HEK293 (cell line): ENCODE measurements around the gene SYNJ2.

Experiments
- FEZF1 ChIP-seq: fragments of 450-650 bp; formaldehyde crosslinking; IDR thresholded peaks from 2 replicates; pipeline ENCODE4 v1.5.1; 2016; ENCODE audit warnings: missing biosample characterization, missing genetic modification characterization
- GLI2 ChIP-seq: fragments of 450-650 bp; formaldehyde crosslinking; IDR thresholded peaks from 2 replicates; pipeline ENCODE4; 2017; ENCODE audit warnings: missing biosample characterization, missing genetic modification characterization, low read depth, borderline replicate concordance
- GLIS1 ChIP-seq: fragments of 450-650 bp; formaldehyde crosslinking; IDR thresholded peaks from 2 replicates; pipeline ENCODE4 v1.5.1; 2016; ENCODE audit warnings: missing biosample characterization, missing genetic modification characterization
- KLF1 ChIP-seq: fragments of 450-650 bp; formaldehyde crosslinking; IDR thresholded peaks from 2 replicates; pipeline ENCODE4 v1.5.1; 2016; ENCODE audit warnings: missing biosample characterization, missing genetic modification characterization
- KLF9 ChIP-seq: fragments of 450-650 bp; formaldehyde crosslinking; IDR thresholded peaks from 2 replicates; pipeline ENCODE4 v1.5.1; 2016; ENCODE audit warnings: missing biosample characterization, missing genetic modification characterization, low read depth
- ZBTB7A ChIP-seq: fragments of 450-650 bp; formaldehyde crosslinking; IDR thresholded peaks from 2 replicates; pipeline ENCODE4 v1.5.1; 2016; ENCODE audit warnings: low read depth, missing biosample characterization, missing genetic modification characterization
- ZBTB8A ChIP-seq: fragments of 450-650 bp; formaldehyde crosslinking; IDR thresholded peaks from 2 replicates; pipeline ENCODE4 v1.5.1; 2016; ENCODE audit warnings: missing biosample characterization, missing genetic modification characterization
- ZNF114 ChIP-seq: fragments of 450-650 bp; formaldehyde crosslinking; IDR thresholded peaks from 2 replicates; pipeline ENCODE4 v1.5.0; 2017; ENCODE audit warnings: missing biosample characterization, missing genetic modification characterization
- ZNF132 ChIP-seq: fragments of 450-650 bp; formaldehyde crosslinking; IDR thresholded peaks from 2 replicates; pipeline ENCODE4 v1.5.1; 2017; ENCODE audit warnings: missing biosample characterization, missing genetic modification characterization, borderline replicate concordance
- ZNF146 ChIP-seq: fragments of 450-650 bp; formaldehyde crosslinking; IDR thresholded peaks from 2 replicates; pipeline ENCODE4 v1.5.1; 2016; ENCODE audit warnings: missing biosample characterization, missing genetic modification characterization
- ZNF16 ChIP-seq: fragments of 450-650 bp; formaldehyde crosslinking; IDR thresholded peaks from 2 replicates; pipeline ENCODE4 v1.5.1; 2016; ENCODE audit warnings: low read depth, missing biosample characterization, missing genetic modification characterization
- ZNF214 ChIP-seq: fragments of 450-650 bp; formaldehyde crosslinking; IDR thresholded peaks from 2 replicates; pipeline ENCODE4 v1.5.1; 2017; ENCODE audit warnings: missing biosample characterization, mild to moderate bottlenecking, missing genetic modification characterization, borderline replicate concordance
- ZNF248 ChIP-seq: fragments of 450-650 bp; formaldehyde crosslinking; IDR thresholded peaks from 2 replicates; pipeline ENCODE4 v1.5.1; 2017; ENCODE audit warnings: missing biosample characterization, missing genetic modification characterization
- ZNF311 ChIP-seq: fragments of 450-650 bp; formaldehyde crosslinking; IDR thresholded peaks from 2 replicates; pipeline ENCODE4 v1.5.1; 2017; ENCODE audit warnings: missing biosample characterization, missing genetic modification characterization, borderline replicate concordance
- ZNF341 ChIP-seq: fragments of 450-650 bp; formaldehyde crosslinking; IDR thresholded peaks from 2 replicates; pipeline ENCODE4; 2016; ENCODE audit warnings: low read depth, missing biosample characterization, missing genetic modification characterization
- ZNF350 ChIP-seq: fragments of 450-650 bp; formaldehyde crosslinking; IDR thresholded peaks from 2 replicates; pipeline ENCODE4 v1.5.0; 2017; ENCODE audit warnings: missing biosample characterization, mild to moderate bottlenecking, missing genetic modification characterization
- ZNF510 ChIP-seq: fragments of 450-650 bp; formaldehyde crosslinking; IDR thresholded peaks from 2 replicates; pipeline ENCODE4 v1.5.1; 2018; ENCODE audit warnings: mild to moderate bottlenecking, missing genetic modification characterization, missing biosample characterization; ENCODE audit not compliant: insufficient replicate concordance
- ZNF561 ChIP-seq: fragments of 450-650 bp; IDR thresholded peaks from 2 replicates; pipeline ENCODE4 v1.5.1; 2018; ENCODE audit warnings: missing biosample characterization, missing genetic modification characterization, borderline replicate concordance
- ZNF571 ChIP-seq: fragments of 450-650 bp; formaldehyde crosslinking; IDR thresholded peaks from 2 replicates; pipeline ENCODE4 v1.5.0; 2017; ENCODE audit warnings: missing biosample characterization, missing genetic modification characterization
- ZNF623 ChIP-seq: fragments of 450-650 bp; formaldehyde crosslinking; IDR thresholded peaks from 2 replicates; pipeline ENCODE4 v1.5.1; 2016; ENCODE audit warnings: missing biosample characterization, missing genetic modification characterization
- ZNF624 ChIP-seq: fragments of 450-650 bp; formaldehyde crosslinking; IDR thresholded peaks from 2 replicates; pipeline ENCODE4 v1.5.1; 2017; ENCODE audit warnings: missing biosample characterization, missing genetic modification characterization
- ZNF658 ChIP-seq: fragments of 450-650 bp; formaldehyde crosslinking; IDR thresholded peaks from 2 replicates; pipeline ENCODE4; 2016; ENCODE audit warnings: missing biosample characterization, missing genetic modification characterization
- ZNF670 ChIP-seq: fragments of 450-650 bp; formaldehyde crosslinking; IDR thresholded peaks from 2 replicates; pipeline ENCODE4 v1.5.1; 2016; ENCODE audit warnings: missing biosample characterization, missing genetic modification characterization, low read depth
- ZNF707 ChIP-seq: fragments of 450-650 bp; formaldehyde crosslinking; IDR thresholded peaks from 2 replicates; pipeline ENCODE4 v1.5.1; 2016; ENCODE audit warnings: missing biosample characterization, missing genetic modification characterization
- ZSCAN30 ChIP-seq: fragments of 450-650 bp; IDR thresholded peaks from 2 replicates; pipeline ENCODE4 v1.5.1; 2018; ENCODE audit warnings: missing biosample characterization, mild to moderate bottlenecking, missing genetic modification characterization, moderate library complexity
- ZXDB ChIP-seq: fragments of 450-650 bp; formaldehyde crosslinking; IDR thresholded peaks from 2 replicates; pipeline ENCODE4 v1.5.1; 2016; ENCODE audit warnings: missing biosample characterization, missing genetic modification characterization
- TF ChIP-seq, protein P1 (sequence below): fragments of 450-650 bp; formaldehyde crosslinking; IDR thresholded peaks from 2 replicates; pipeline ENCODE4 v1.5.1; 2016; ENCODE audit warnings: missing biosample characterization, missing genetic modification characterization
- TF ChIP-seq, protein P2 (sequence below): fragments of 450-650 bp; formaldehyde crosslinking; IDR thresholded peaks from 2 replicates; pipeline ENCODE4 v1.5.0; 2017; ENCODE audit warnings: missing biosample characterization, missing genetic modification characterization, borderline replicate concordance
- TF ChIP-seq, protein P3 (sequence below): fragments of 450-650 bp; formaldehyde crosslinking; IDR thresholded peaks from 2 replicates; pipeline ENCODE4 v1.5.1; 2016; ENCODE audit warnings: missing biosample characterization, missing genetic modification characterization
- TF ChIP-seq, protein P4 (sequence below): fragments of 450-650 bp; formaldehyde crosslinking; IDR thresholded peaks from 2 replicates; pipeline ENCODE4 v1.5.1; 2017; ENCODE audit warnings: missing biosample characterization, missing genetic modification characterization
- TF ChIP-seq, protein P5 (sequence below): fragments of 450-650 bp; formaldehyde crosslinking; IDR thresholded peaks from 2 replicates; pipeline ENCODE4 v1.5.1; 2016; ENCODE audit warnings: missing biosample characterization, missing genetic modification characterization

SYNJ2 gene

DNA sequence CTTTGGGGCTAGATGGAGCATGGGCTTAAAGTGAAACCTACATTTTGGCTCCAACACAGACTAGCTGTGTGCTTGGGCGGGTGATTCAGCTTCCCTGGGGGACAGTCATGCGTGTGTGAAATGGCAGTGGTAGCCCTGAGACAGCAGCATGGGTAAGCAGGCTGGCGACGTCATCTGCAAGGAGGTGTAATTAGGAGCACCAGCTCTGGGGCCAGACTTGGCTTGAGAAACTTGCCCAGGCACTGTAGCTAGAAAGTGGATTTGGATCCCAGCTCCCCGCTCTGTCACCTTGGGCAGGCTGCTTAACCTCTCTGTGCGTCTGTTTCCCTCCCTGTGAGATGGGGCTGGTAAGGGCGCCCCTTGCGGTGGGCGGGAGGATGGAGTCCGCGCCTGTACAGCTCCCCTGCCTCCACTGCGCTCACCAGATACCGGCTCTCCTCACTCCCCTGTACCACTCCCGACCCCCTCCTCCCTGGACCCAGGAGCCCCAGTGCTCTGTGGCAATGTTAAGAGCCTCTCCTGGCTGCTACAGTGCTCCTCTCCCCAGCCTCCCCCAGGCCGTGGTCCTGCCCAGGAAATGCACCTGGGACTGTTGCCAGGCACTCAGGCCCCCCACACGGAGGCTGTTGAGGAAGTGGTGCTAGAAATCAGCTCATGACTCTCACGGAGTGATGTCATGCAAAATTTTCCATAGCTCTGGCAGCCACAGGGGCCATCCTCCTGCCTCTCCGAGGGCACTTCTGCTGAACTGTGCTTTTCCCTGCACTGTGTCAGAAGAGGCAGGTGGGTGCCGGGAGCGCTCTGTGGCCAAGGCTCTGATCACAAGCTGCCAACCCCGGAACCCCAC is 44.6 kb downstream of the SYNJ2 start (continued):
- TF ChIP-seq ZNF658 (tag by site-specific recombination): no peak; the same call in 1 of the 2 replicates
- TF ChIP-seq, protein P1, sequence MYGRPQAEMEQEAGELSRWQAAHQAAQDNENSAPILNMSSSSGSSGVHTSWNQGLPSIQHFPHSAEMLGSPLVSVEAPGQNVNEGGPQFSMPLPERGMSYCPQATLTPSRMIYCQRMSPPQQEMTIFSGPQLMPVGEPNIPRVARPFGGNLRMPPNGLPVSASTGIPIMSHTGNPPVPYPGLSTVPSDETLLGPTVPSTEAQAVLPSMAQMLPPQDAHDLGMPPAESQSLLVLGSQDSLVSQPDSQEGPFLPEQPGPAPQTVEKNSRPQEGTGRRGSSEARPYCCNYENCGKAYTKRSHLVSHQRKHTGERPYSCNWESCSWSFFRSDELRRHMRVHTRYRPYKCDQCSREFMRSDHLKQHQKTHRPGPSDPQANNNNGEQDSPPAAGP: peak; percentile 73; the same call in 1 of the 2 replicates
- peak; percentile 32; the same call in 1 of the 2 replicates for TF ChIP-seq ZNF623
- TF ChIP-seq ZNF670 (tag by site-specific recombination): no peak
- peak; percentile 66; the same call in 1 of the 2 replicates for TF ChIP-seq ZXDB (tag by site-specific recombination)
- no peak for TF ChIP-seq ZNF146 (tag by site-specific recombination)
- TF ChIP-seq, protein P2, sequence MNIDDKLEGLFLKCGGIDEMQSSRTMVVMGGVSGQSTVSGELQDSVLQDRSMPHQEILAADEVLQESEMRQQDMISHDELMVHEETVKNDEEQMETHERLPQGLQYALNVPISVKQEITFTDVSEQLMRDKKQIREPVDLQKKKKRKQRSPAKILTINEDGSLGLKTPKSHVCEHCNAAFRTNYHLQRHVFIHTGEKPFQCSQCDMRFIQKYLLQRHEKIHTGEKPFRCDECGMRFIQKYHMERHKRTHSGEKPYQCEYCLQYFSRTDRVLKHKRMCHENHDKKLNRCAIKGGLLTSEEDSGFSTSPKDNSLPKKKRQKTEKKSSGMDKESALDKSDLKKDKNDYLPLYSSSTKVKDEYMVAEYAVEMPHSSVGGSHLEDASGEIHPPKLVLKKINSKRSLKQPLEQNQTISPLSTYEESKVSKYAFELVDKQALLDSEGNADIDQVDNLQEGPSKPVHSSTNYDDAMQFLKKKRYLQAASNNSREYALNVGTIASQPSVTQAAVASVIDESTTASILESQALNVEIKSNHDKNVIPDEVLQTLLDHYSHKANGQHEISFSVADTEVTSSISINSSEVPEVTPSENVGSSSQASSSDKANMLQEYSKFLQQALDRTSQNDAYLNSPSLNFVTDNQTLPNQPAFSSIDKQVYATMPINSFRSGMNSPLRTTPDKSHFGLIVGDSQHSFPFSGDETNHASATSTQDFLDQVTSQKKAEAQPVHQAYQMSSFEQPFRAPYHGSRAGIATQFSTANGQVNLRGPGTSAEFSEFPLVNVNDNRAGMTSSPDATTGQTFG (tag by site-specific recombination): no peak
- peak; percentile 37; the same call in 1 of the 2 replicates for TF ChIP-seq KLF9 (tag by site-specific recombination)
- no peak for TF ChIP-seq KLF1 (tag by site-specific recombination)
- TF ChIP-seq FEZF1 (tag by site-specific recombination): peak; percentile 95
- TF ChIP-seq ZSCAN30 (tag by site-specific recombination): no peak; the same call in none of the 2 replicates
- TF ChIP-seq ZNF114 (tag by site-specific recombination): no peak
- 0 out of 2 replicates have a peak, but pooled peaks have one; percentile 38 for TF ChIP-seq ZNF561 (tag by site-specific recombination)
- TF ChIP-seq ZNF707 (tag by site-specific recombination): no peak
- no peak for TF ChIP-seq ZNF571 (tag by site-specific recombination)
- no peak for TF ChIP-seq ZNF350 (tag by site-specific recombination)
- TF ChIP-seq ZBTB8A (tag by site-specific recombination): peak; percentile 43
- TF ChIP-seq ZNF214 (tag by site-specific recombination): no peak
- no peak for TF ChIP-seq GLI2 (tag by site-specific recombination)
- no peak for TF ChIP-seq ZNF624 (tag by site-specific recombination)
- TF ChIP-seq ZNF311 (tag by site-specific recombination): no peak
- TF ChIP-seq, protein P3, sequence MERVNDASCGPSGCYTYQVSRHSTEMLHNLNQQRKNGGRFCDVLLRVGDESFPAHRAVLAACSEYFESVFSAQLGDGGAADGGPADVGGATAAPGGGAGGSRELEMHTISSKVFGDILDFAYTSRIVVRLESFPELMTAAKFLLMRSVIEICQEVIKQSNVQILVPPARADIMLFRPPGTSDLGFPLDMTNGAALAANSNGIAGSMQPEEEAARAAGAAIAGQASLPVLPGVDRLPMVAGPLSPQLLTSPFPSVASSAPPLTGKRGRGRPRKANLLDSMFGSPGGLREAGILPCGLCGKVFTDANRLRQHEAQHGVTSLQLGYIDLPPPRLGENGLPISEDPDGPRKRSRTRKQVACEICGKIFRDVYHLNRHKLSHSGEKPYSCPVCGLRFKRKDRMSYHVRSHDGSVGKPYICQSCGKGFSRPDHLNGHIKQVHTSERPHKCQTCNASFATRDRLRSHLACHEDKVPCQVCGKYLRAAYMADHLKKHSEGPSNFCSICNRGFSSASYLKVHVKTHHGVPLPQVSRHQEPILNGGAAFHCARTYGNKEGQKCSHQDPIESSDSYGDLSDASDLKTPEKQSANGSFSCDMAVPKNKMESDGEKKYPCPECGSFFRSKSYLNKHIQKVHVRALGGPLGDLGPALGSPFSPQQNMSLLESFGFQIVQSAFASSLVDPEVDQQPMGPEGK (tag by site-specific recombination): peak; percentile 99
- no peak for TF ChIP-seq ZBTB7A (tag by site-specific recombination)
- no peak for TF ChIP-seq ZNF248 (tag by site-specific recombination)
- peak; percentile 91 for TF ChIP-seq ZNF341
- TF ChIP-seq, protein P4, sequence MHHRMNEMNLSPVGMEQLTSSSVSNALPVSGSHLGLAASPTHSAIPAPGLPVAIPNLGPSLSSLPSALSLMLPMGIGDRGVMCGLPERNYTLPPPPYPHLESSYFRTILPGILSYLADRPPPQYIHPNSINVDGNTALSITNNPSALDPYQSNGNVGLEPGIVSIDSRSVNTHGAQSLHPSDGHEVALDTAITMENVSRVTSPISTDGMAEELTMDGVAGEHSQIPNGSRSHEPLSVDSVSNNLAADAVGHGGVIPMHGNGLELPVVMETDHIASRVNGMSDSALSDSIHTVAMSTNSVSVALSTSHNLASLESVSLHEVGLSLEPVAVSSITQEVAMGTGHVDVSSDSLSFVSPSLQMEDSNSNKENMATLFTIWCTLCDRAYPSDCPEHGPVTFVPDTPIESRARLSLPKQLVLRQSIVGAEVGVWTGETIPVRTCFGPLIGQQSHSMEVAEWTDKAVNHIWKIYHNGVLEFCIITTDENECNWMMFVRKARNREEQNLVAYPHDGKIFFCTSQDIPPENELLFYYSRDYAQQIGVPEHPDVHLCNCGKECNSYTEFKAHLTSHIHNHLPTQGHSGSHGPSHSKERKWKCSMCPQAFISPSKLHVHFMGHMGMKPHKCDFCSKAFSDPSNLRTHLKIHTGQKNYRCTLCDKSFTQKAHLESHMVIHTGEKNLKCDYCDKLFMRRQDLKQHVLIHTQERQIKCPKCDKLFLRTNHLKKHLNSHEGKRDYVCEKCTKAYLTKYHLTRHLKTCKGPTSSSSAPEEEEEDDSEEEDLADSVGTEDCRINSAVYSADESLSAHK (tag by site-specific recombination): peak; percentile 75
- TF ChIP-seq GLIS1 (tag by site-specific recombination): peak; percentile 96
- TF ChIP-seq ZNF16 (tag by site-specific recombination): no peak
- no peak for TF ChIP-seq ZNF510 (tag by site-specific recombination)
- TF ChIP-seq, protein P5, sequence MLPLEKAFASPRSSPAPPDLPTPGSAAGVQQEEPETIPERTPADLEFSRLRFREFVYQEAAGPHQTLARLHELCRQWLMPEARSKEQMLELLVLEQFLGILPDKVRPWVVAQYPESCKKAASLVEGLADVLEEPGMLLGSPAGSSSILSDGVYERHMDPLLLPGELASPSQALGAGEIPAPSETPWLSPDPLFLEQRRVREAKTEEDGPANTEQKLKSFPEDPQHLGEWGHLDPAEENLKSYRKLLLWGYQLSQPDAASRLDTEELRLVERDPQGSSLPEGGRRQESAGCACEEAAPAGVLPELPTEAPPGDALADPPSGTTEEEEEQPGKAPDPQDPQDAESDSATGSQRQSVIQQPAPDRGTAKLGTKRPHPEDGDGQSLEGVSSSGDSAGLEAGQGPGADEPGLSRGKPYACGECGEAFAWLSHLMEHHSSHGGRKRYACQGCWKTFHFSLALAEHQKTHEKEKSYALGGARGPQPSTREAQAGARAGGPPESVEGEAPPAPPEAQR (tag by site-specific recombination): no peak
- no peak for TF ChIP-seq ZNF132 (tag by site-specific recombination)
